Sigmoid colon (tissue), 7 donors: ENCODE measurements around the gene C1QTNF9. TPM values are rescaled to one million over a fixed set of nuclear protein-coding genes. Genes with fewer than 3 reads are reported as not detected.

Experiments used
- DNase-seq: peaks from one replicate; pipeline ENCODE4 v3.0.0-alpha.2; 2019
- H3K27ac ChIP-seq, 4 donors: fragments of 200-600 bp; sonication (generic); one replicate each; pipeline ENCODE4 v1.5.1; 2016 to 2019; ENCODE audit warnings: mild to moderate bottlenecking in 1 of 4
- H3K27me3 ChIP-seq, 3 donors: fragments of 200-600 bp; sonication (generic); one replicate each; pipeline ENCODE4 v1.5.1; 2019; ENCODE audit warnings: mild to moderate bottlenecking in 1 of 3
- H3K36me3 ChIP-seq, 4 donors: fragments of 200-600 bp; sonication (generic); one replicate each; pipeline ENCODE4 v1.5.1; 2016 to 2019
- H3K4me1 ChIP-seq, 4 donors: fragments of 200-600 bp; sonication (generic); one replicate each; pipeline ENCODE4 v1.5.1; 2017 to 2019
- H3K4me3 ChIP-seq, 4 donors: fragments of 200-600 bp; sonication (generic); one replicate each; pipeline ENCODE4 v1.5.1; 2017 to 2019; ENCODE audit warnings: mild to moderate bottlenecking in 2 of 4, moderate library complexity in 1 of 4
- H3K9me3 ChIP-seq, 4 donors: fragments of 200-600 bp in 3 of 4; sonication (generic) in 3 of 4; one replicate each; pipeline versions ENCODE4 v1.5.1 to v1.6.1; 2013 to 2019
- EP300 ChIP-seq, 4 donors: sonication (generic); formaldehyde crosslinking; IDR thresholded peaks; one replicate each; pipeline ENCODE4 v1.6.1; 2017; ENCODE audit warnings: antibody characterized with exemption in 4 of 4
- POLR2A ChIP-seq, 2 donors: fragments of 450-650 bp; IDR thresholded peaks; one replicate each; pipeline ENCODE4 v1.6.1; 2016; ENCODE audit warnings: antibody characterized with exemption in 2 of 2, mild to moderate bottlenecking in 2 of 2, moderate library complexity in 2 of 2
- POLR2AphosphoS5 ChIP-seq, 4 donors: sonication (generic); formaldehyde crosslinking; IDR thresholded peaks; one replicate each; pipeline ENCODE4 v1.6.1; 2017; ENCODE audit warnings: antibody characterized with exemption in 4 of 4
- WGBS, 2 donors: extraction: QIAGEN DNeasy Blood & Tissue Kit; methylation state at CpG; one replicate each; pipeline ENCODE4 v1.1.7; 2013; 5-methylcytosine and 5-hydroxymethylcytosine counted together
- intact Hi-C: fragments of 100-400 bp; cut with DNase I; formaldehyde crosslinking; loops from one replicate; pipeline ENCODE4 v1.15.1; 2023
- polyA plus RNA-seq, 3 donors: library from polyadenylated mRNA; stranded (reverse); fragments of 200-250 nt; gene quantifications; one replicate each; pipeline ENCODE4 v1.2.3, GENCODE V29; 2013
- total RNA-seq, 4 donors: library from RNA; depleted of rRNA; stranded (reverse); fragments of >200 nt; gene quantifications; one replicate each; pipeline ENCODE4 v1.1.0, GENCODE V29; 2016
- TF ChIP-seq, protein P1 (sequence below), 4 experiments: fragments of 450-650 bp in 3 of 4; fragments of 200-600 bp in 1 of 4; IDR thresholded peaks; one replicate each; pipeline ENCODE4 v1.5.1; 2016 to 2019; ENCODE audit warnings: antibody characterized with exemption in 4 of 4, mild to moderate bottlenecking in 3 of 4, moderate library complexity in 2 of 4
- donor health status: healthy with polysubstance abuse.
- donor health status: Bipolar disorder and iron deficiency.
- donor health status: healthy.

Gene C1QTNF9
- total and polyA plus RNA-seq, 7 donors = 0.19 to 2.2 (median 0.82) TPM; not detected in 4

DNA sequence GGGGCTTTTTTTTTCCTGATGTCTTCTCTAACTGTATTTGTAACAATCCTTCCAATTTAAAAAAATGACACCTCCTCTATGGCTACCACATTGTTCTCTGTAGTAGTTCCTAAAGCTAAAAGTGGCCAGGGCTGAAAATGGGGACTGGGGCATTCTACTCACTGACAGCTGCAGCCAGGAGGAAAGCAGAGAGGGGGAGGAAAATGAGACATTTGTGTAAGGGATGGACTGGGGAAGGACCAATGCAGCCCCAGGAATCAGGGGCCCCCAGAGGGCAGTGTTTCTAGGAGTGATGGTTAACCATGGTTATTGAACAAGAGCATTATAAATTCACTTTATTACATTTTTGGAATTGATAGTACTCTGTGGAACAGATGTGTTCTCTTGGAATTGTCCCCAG, 34.3 kb upstream of the C1QTNF9 start:
- H3K4me3 ChIP-seq = no peak overlapping the region
- H3K4me1 ChIP-seq = peaks cover 0 to 41% (median 33%) of the 10 kb centered on the region in 4 donors
- no peaks in the 10 kb centered on the region for H3K9me3 ChIP-seq
- no peak overlapping the region for H3K27ac ChIP-seq
- TF ChIP-seq POLR2AphosphoS5 (IDR thresholded peaks at IDR 0.05) (no peak), POLR2A (IDR thresholded peaks at IDR 0.05) (no peak), EP300 (IDR thresholded peaks at IDR 0.05) (no peak)
- TF ChIP-seq, protein P1, sequence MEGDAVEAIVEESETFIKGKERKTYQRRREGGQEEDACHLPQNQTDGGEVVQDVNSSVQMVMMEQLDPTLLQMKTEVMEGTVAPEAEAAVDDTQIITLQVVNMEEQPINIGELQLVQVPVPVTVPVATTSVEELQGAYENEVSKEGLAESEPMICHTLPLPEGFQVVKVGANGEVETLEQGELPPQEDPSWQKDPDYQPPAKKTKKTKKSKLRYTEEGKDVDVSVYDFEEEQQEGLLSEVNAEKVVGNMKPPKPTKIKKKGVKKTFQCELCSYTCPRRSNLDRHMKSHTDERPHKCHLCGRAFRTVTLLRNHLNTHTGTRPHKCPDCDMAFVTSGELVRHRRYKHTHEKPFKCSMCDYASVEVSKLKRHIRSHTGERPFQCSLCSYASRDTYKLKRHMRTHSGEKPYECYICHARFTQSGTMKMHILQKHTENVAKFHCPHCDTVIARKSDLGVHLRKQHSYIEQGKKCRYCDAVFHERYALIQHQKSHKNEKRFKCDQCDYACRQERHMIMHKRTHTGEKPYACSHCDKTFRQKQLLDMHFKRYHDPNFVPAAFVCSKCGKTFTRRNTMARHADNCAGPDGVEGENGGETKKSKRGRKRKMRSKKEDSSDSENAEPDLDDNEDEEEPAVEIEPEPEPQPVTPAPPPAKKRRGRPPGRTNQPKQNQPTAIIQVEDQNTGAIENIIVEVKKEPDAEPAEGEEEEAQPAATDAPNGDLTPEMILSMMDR (IDR thresholded peaks at IDR 0.05) = no peak
- H3K27me3 ChIP-seq = no peaks in the 10 kb centered on the region
- intact Hi-C loops = no loop called here
- no peak for DNase-seq
- H3K36me3 ChIP-seq = no peaks in the 10 kb centered on the region

- Histone ChIP-seq H3K36me3 (no peaks in the 10 kb centered on the region), H3K9me3 (no peaks in the 10 kb centered on the region), H3K27me3 (no peaks in the 10 kb centered on the region), H3K27ac (no peak overlapping the region), H3K4me3 (no peak overlapping the region), H3K4me1 (peaks cover 0 to 41% (median 31%) of the 10 kb centered on the region in 4 donors)
- DNase-seq = no peak
- intact Hi-C loops = no loop called here
- 45 to 80% methylated on average over 2 of the region's 2 CpGs for WGBS, 2 donors
- TF ChIP-seq, protein P1 (IDR thresholded peaks at IDR 0.05) = no peak
- no peak for TF ChIP-seq POLR2AphosphoS5 (IDR thresholded peaks at IDR 0.05)
- no peak for TF ChIP-seq EP300 (IDR thresholded peaks at IDR 0.05)
- TF ChIP-seq POLR2A (IDR thresholded peaks at IDR 0.05) = no peak
These were observed 33.1 kb upstream of the C1QTNF9 start for GRCh38 chr13:24276306-24276705.

- Histone ChIP-seq H3K27ac (no peak overlapping the region), H3K4me3 (no peak overlapping the region), H3K9me3 (no peaks in the 10 kb centered on the region), H3K36me3 (no peaks in the 10 kb centered on the region), H3K27me3 (no peaks in the 10 kb centered on the region), H3K4me1 (peaks cover 0 to 43% (median 33%) of the 10 kb centered on the region in 4 donors)
- no peak for DNase-seq
- whole genome bisulfite sequencing, 2 donors = 90 to 95% methylated on average over 13 of the region's 13 CpGs
- intact Hi-C loops = no loop called here
- TF ChIP-seq POLR2AphosphoS5 (IDR thresholded peaks at IDR 0.05) (no peak), POLR2A (IDR thresholded peaks at IDR 0.05) (no peak), EP300 (IDR thresholded peaks at IDR 0.05) (no peak)
- TF ChIP-seq, protein P1 (IDR thresholded peaks at IDR 0.05) = no peak
These were observed 32.5 kb upstream of the C1QTNF9 start for GRCh38 chr13:24276861-24277260.

GRCh38 chr13:24277761-24278160, 31.6 kb upstream of the C1QTNF9 start:
- H3K36me3 ChIP-seq = no peaks in the 10 kb centered on the region
- 82 to 86% methylated on average over 6 of the region's 6 CpGs for WGBS, 2 donors
- TF ChIP-seq, protein P1 (IDR thresholded peaks at IDR 0.05) = no peak
- TF ChIP-seq EP300 (IDR thresholded peaks at IDR 0.05) (no peak), POLR2A (IDR thresholded peaks at IDR 0.05) (no peak), POLR2AphosphoS5 (IDR thresholded peaks at IDR 0.05) (no peak)
- no peak overlapping the region for H3K4me3 ChIP-seq
- intact Hi-C loops = no loop called here
- H3K27me3 ChIP-seq = no peaks in the 10 kb centered on the region
- H3K9me3 ChIP-seq = no peaks in the 10 kb centered on the region
- DNase-seq = no peak
- H3K4me1 ChIP-seq = peaks cover 0 to 43% (median 32%) of the 10 kb centered on the region in 4 donors
- no peak overlapping the region for H3K27ac ChIP-seq
